ENCODE measurements around the gene OMG.
"Not testable (repeated sequence)": the region's sequence is repeated elsewhere in the genome, so short reads cannot be mapped to it uniquely, and the experiment has no call there.

Gene OMG

DNA sequence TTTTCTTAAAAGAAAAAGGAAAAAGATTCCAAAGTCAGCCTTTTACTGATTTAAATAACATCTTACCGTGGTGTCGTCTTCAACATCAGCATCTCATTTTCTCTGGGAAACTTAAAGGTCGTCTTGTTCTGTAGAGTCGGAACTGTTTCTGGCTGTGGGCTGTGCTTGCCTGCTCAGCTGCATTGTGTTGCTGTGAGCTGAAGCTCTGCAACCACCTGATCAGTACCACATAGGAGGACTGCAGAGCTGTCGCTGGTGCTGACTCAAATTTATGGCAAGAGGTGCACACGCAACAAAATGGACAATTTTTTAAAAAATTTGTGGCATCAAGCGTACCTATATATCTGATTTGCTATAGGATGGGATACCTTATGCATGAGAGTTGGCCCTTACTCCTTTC is at the start of gene OMG:
TSS of gene OMG (minus strand) at position 150 of the 400 bp plus-strand sequence. CDS start 908 bp downstream, outside the sequence.
- DNase-seq: no peak

- not testable (repeated sequence) for DNase-seq
Measured at GRCh38 chr17:31345191-31345747, 48.2 kb upstream of the OMG start.

- no peak for DNase-seq
Measured at GRCh38 chr17:31339906-31340661, 43.0 kb upstream of the OMG start.

DNA sequence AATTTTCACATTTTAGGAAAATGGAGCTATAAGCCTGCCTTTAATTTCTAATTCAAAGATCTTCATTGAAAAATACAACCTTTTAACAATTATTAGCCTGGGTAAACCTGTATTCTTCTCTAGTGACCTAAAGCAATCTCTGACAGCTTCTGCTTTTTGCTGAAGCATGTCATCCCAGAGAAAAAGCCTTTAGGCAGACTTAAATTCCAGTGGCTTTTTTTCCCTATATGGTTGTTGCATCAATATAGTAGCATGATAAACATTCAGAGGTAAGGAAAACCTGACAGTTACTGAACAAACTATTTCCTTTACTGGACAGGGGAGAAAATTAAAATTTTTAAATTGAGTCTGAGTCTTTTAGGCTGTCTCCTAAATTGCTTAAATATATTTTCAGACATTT is 32.2 kb upstream of the OMG start:
- no peak for DNase-seq

DNA sequence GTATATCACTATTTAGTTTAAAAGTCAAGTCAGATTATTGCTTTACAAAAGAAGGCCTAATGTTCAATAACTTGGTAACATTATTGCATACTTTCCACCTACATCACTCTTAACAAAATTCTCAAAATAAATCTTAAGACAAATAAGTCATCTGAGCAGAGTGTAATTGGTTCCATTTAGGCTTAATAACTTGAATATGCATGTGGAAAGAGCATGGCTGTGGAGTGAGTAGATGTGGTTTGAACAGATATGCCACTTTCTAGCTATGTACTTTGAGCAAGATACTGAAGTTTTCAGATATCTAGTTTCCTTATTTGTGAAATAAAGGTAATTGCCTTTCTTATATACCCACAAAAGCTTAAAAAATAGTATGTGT is 31.1 kb upstream of the OMG start:
- no peak for DNase-seq

GRCh38 chr17:31327534-31328159 is 30.6 kb upstream of the OMG start:
- no peak for DNase-seq

DNA sequence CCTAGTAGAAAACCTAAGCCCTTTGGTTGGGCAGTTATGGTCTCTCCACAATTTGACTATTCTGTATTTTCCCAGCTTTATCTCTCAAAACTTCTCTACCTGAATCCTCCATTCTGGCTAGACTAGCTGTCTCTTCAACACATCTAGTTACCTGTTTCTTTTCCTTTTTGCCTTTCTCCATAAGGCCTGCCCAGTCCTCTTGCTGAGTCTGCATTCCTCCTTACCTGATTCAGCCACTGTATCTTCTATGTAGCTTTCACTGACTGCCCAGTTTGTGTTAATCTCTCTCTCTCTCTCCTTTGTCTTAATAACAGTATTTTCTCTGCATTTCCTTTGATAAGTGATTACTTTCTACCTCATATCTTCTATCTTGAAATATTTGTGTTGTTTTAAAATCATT is 26.5 kb upstream of the OMG start:
- DNase-seq: no peak

DNA sequence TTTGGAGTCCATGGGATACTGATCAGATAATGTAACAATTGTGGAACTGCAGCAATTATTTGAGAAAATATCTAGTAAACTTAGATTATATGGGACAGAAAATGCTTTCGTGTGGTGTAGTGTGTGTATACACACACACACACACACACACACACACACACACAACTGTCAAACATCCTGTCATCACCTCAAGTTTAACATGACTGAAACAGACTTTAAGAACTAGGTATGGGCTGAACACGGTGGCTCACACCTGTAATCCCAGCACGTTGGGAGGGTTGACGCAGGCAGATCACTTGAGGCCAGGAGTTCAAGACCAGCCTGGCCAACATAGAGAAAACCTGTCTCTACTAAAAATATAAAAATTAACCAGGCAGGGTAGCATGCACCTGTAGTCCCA is 24.9 kb upstream of the OMG start:
- peak; percentile 42 for DNase-seq

DNA sequence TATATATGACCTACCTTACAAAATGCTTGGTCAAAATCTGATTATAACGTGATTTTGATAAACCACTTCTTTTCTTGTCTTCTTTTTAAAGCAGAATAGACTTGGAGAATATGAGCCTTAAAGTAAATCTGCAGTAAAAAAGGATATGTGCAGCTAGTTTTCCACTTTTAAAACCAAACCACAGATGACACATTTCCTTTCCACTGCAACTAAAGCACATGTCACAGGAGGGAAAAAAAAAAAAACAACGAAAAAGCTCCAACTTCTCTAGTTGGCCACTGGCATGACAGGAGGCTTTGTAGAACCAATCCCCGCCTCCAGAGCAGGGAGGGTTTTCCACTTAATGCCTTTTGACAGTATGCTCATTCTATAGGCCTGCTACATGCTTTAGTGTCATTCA is 24.4 kb upstream of the OMG start, which contains the start of gene EVI2A:
TSS of gene EVI2A (minus strand) at position 142 of the 400 bp plus-strand sequence. CDS start 2,609 bp downstream, outside the sequence.
- peak; percentile 82 for DNase-seq

DNA sequence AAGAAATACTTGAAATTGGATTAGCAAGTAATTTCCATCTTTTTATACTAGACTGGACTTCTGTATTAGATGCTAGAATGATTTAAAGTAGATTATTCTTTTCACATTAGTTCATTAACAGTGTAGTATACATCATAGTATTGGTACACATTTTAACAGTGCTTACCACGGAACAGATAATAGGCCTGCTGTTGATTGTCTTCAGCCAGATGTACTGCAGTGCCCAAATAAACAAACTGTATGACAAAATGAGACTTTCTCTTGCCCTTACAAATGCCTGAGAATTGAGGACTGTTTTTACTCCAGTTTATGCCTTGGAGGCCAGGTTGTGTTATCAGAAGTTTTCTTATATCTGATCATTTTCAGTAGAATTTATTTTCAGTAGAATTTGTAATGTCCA is 23.8 kb upstream of the OMG start:
- no peak for DNase-seq

DNA sequence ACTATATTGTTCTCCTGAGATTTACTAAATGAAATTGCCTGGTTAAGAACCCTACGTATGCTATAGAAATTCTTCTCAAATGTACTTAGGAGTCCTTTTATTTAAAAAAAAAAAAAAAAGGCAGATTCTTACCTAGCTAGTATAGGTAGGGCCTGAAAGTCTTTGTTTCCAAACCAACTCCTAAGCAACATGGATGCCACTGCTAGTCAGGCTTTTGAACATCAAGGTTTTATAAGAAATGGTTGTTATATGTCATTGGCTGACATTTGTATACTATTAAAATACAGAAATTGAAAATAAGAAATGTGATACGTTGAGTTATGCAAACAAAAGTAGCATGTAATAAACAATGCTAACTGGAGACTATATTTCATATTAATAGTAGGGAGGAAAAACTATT is 23.2 kb upstream of the OMG start:
- DNase-seq: no peak

GRCh38 chr17:31318851-31319661 is 22.0 kb upstream of the OMG start:
- DNase-seq: no peak

DNA sequence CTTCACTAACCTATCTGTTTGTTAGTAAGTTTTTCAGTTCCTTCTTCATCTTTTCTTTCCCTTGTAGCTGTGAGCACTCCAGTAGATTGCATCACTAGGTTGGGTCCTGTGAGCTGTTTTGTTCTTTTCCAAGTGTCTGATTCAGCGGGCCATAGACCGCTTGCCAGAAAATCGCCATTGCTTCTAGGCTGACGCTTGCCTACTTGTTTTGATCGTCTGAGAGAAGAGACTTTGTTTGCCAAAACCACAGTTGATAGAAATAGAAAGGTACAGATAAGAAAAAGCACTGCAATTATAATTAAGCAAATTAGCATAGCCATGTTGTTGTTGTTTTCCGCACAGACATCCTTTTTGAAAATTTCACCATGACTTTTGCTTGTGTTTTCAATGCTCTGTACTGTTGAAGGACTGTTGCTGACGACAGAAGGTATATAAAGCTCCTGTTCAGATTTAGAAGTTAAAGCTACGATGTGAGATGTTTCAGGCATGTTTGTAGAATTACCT is 21.3 kb upstream of the OMG start:
- DNase-seq: peak; percentile 76

DNA sequence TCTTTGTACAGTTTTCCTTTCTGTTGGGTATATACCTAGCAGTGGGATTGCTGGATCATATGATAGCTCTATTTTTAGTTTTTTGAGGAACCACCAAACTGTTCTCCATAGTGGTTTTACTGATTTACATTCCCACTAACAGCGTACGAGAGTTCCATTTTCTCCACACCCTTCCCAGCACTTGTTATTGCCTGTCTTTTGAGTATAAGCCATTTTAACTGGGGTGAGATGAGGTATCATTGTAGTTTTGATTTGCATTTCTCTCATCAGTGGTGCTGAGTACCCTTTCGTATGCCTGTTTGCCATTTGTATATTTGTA is 17.7 kb upstream of the OMG start:
- DNase-seq: no peak

- peak; percentile 43 for DNase-seq
Measured at GRCh38 chr17:31313982-31314781, 17.1 kb upstream of the OMG start, which contains the start of gene EVI2B. Gene EVI2B, minus strand, starts transcription at chr17:31314054. Its CDS starts 8,445 bp downstream, at chr17:31305609.

- DNase-seq: peak; percentile 69
Measured at GRCh38 chr17:31312223-31312622, 15.2 kb upstream of the OMG start.

DNA sequence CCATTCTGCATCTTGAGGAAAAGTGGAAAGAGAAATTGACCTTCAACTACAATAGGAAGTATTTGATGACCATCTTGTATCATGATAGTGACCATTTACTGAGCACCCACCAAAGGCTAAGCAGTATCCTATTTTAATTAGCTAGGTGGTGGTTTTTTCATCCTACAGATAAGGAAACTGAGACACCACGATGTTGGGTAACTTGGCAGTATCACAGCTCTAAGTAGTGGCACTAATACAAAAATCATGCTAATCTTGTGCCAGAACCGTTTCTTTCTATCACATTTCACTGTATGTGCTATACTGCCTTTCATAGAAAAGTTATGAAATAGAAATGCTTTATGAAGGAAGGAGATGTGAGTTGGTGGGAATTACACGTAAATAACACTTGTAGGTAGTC is 14.5 kb upstream of the OMG start:
- DNase-seq: no peak

GRCh38 chr17:31310886-31311285 is 13.8 kb upstream of the OMG start:
- peak; percentile 41 for DNase-seq

DNA sequence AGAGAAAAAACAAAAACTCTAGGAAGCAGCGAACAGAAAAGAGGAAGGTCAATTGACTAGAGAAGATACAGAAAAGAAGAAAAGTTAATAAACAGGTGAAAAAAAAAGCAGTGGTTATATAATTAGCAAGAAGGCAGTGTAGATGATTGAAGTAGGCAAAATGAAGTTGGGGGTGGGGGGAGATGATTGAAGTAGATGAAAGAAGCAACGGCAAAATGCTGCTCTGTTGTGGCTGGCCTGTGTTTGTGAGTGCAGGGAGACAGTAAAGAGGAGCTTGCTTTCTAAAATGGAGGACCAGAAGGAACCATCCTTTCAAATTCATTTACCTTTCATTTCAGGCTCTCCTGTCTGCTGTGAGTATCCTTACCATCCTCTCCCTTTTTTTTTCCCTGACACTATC is 13.2 kb upstream of the OMG start:
- DNase-seq: peak; percentile 77

- DNase-seq: no peak
Measured at GRCh38 chr17:31309556-31309955, 12.5 kb upstream of the OMG start.

- no peak for DNase-seq
Measured at GRCh38 chr17:31308372-31309334, 11.6 kb upstream of the OMG start.

Data from CD4-positive, alpha-beta T cell treated with Interleukin-17A for 4 hours (primary cell).